Measurements from ENCODE around the gene TRAF3IP1.
A peak's percentile ranks its signal among the peaks of the same experiment; 100 is the strongest.

The TRAF3IP1 gene

GRCh38 chr2:238280083-238280825 is 40.1 kb upstream of the TRAF3IP1 start:
- no peak overlapping the region for H3K9ac ChIP-seq (ENCODE audit: low read length)
- no peak overlapping the region for H3K4me3 ChIP-seq (ENCODE audit: low read depth, low read length)
- H3K27ac ChIP-seq (ENCODE audit: low read depth, low read length), result no peak overlapping the region
- no peaks in the 10 kb centered on the region for H3K27me3 ChIP-seq (ENCODE audit: control insufficient read depth, insufficient read depth, low read length)
- H3K9me3 ChIP-seq (ENCODE audit: control insufficient read depth, insufficient read depth, low read depth, low read length), result no peaks in the 10 kb centered on the region
- H3K4me1 ChIP-seq (ENCODE audit: control insufficient read depth, insufficient read depth, low read length), result peaks cover 6% of the 10 kb centered on the region; the same call in 1 of the 2 replicates
- H3K36me3 ChIP-seq (ENCODE audit: control insufficient read depth, insufficient read depth, low read length), result peaks cover 10% of the 10 kb centered on the region

- no peak overlapping the region for H3K9ac ChIP-seq (ENCODE audit: low read length)
- peaks cover 21% of the 10 kb centered on the region; the same call in 1 of the 2 replicates for H3K4me1 ChIP-seq (ENCODE audit: control insufficient read depth, insufficient read depth, low read length)
- H3K36me3 ChIP-seq (ENCODE audit: control insufficient read depth, insufficient read depth, low read length), result no peaks in the 10 kb centered on the region
- H3K9me3 ChIP-seq (ENCODE audit: control insufficient read depth, insufficient read depth, low read depth, low read length), result no peaks in the 10 kb centered on the region
- H3K27me3 ChIP-seq (ENCODE audit: control insufficient read depth, insufficient read depth, low read length), result no peaks in the 10 kb centered on the region
- H3K4me3 ChIP-seq (ENCODE audit: low read depth, low read length), result no peak overlapping the region
- H3K27ac ChIP-seq (ENCODE audit: low read depth, low read length), result no peak overlapping the region
These were observed 38.4 kb upstream of the TRAF3IP1 start for GRCh38 chr2:238281826-238282480.

GRCh38 chr2:238282861-238283738 is 37.2 kb upstream of the TRAF3IP1 start:
- Histone ChIP-seq H3K27me3 (ENCODE audit: control insufficient read depth, insufficient read depth, low read length) (no peaks in the 10 kb centered on the region), H3K27ac (ENCODE audit: low read depth, low read length) (no peak overlapping the region), H3K9me3 (ENCODE audit: control insufficient read depth, insufficient read depth, low read depth, low read length) (no peaks in the 10 kb centered on the region), H3K9ac (ENCODE audit: low read length) (no peak overlapping the region), H3K4me3 (ENCODE audit: low read depth, low read length) (no peak overlapping the region), H3K36me3 (ENCODE audit: control insufficient read depth, insufficient read depth, low read length) (no peaks in the 10 kb centered on the region), H3K4me1 (ENCODE audit: control insufficient read depth, insufficient read depth, low read length) (peaks cover 21% of the 10 kb centered on the region)

GRCh38 chr2:238284802-238285515 is 35.4 kb upstream of the TRAF3IP1 start:
- Histone ChIP-seq H3K27ac (ENCODE audit: low read depth, low read length) (no peak overlapping the region), H3K27me3 (ENCODE audit: control insufficient read depth, insufficient read depth, low read length) (peaks cover 6% of the 10 kb centered on the region; the same call in 1 of the 2 replicates), H3K9ac (ENCODE audit: low read length) (no peak overlapping the region), H3K4me3 (ENCODE audit: low read depth, low read length) (no peak overlapping the region), H3K36me3 (ENCODE audit: control insufficient read depth, insufficient read depth, low read length) (no peaks in the 10 kb centered on the region), H3K9me3 (ENCODE audit: control insufficient read depth, insufficient read depth, low read depth, low read length) (no peaks in the 10 kb centered on the region), H3K4me1 (ENCODE audit: control insufficient read depth, insufficient read depth, low read length) (peaks cover 29% of the 10 kb centered on the region)

GRCh38 chr2:238285653-238286082 is 34.6 kb upstream of the TRAF3IP1 start:
- 0 out of 2 replicates have a peak overlapping the region, but pooled peaks have one; percentile 17 for H3K27ac ChIP-seq (ENCODE audit: low read depth, low read length)
- H3K27me3 ChIP-seq (ENCODE audit: control insufficient read depth, insufficient read depth, low read length), result peaks cover 6% of the 10 kb centered on the region; the same call in 1 of the 2 replicates
- no peak overlapping the region for H3K4me3 ChIP-seq (ENCODE audit: low read depth, low read length)
- H3K36me3 ChIP-seq (ENCODE audit: control insufficient read depth, insufficient read depth, low read length), result no peaks in the 10 kb centered on the region
- H3K9ac ChIP-seq (ENCODE audit: low read length), result peak overlapping the region; percentile 34
- peaks cover 36% of the 10 kb centered on the region for H3K4me1 ChIP-seq (ENCODE audit: control insufficient read depth, insufficient read depth, low read length)
- H3K9me3 ChIP-seq (ENCODE audit: control insufficient read depth, insufficient read depth, low read depth, low read length), result no peaks in the 10 kb centered on the region

- Histone ChIP-seq H3K9me3 (ENCODE audit: control insufficient read depth, insufficient read depth, low read depth, low read length) (no peaks in the 10 kb centered on the region), H3K9ac (ENCODE audit: low read length) (peak overlapping the region; percentile 34), H3K27ac (ENCODE audit: low read depth, low read length) (0 out of 2 replicates have a peak overlapping the region, but pooled peaks have one; percentile 17), H3K4me3 (ENCODE audit: low read depth, low read length) (no peak overlapping the region), H3K36me3 (ENCODE audit: control insufficient read depth, insufficient read depth, low read length) (no peaks in the 10 kb centered on the region), H3K27me3 (ENCODE audit: control insufficient read depth, insufficient read depth, low read length) (peaks cover 6% of the 10 kb centered on the region; the same call in 1 of the 2 replicates), H3K4me1 (ENCODE audit: control insufficient read depth, insufficient read depth, low read length) (peaks cover 39% of the 10 kb centered on the region)
These were observed 34.2 kb upstream of the TRAF3IP1 start for GRCh38 chr2:238286095-238286494.

GRCh38 chr2:238286551-238286950 is 33.8 kb upstream of the TRAF3IP1 start:
- peaks cover 6% of the 10 kb centered on the region; the same call in 1 of the 2 replicates for H3K27me3 ChIP-seq (ENCODE audit: control insufficient read depth, insufficient read depth, low read length)
- H3K9me3 ChIP-seq (ENCODE audit: control insufficient read depth, insufficient read depth, low read depth, low read length), result no peaks in the 10 kb centered on the region
- no peak overlapping the region for H3K4me3 ChIP-seq (ENCODE audit: low read depth, low read length)
- no peak overlapping the region for H3K9ac ChIP-seq (ENCODE audit: low read length)
- no peaks in the 10 kb centered on the region for H3K36me3 ChIP-seq (ENCODE audit: control insufficient read depth, insufficient read depth, low read length)
- H3K27ac ChIP-seq (ENCODE audit: low read depth, low read length), result no peak overlapping the region
- peaks cover 39% of the 10 kb centered on the region for H3K4me1 ChIP-seq (ENCODE audit: control insufficient read depth, insufficient read depth, low read length)

GRCh38 chr2:238286987-238287736 is 33.2 kb upstream of the TRAF3IP1 start:
- Histone ChIP-seq H3K27me3 (ENCODE audit: control insufficient read depth, insufficient read depth, low read length) (peaks cover 6% of the 10 kb centered on the region; the same call in 1 of the 2 replicates), H3K36me3 (ENCODE audit: control insufficient read depth, insufficient read depth, low read length) (no peaks in the 10 kb centered on the region), H3K27ac (ENCODE audit: low read depth, low read length) (no peak overlapping the region), H3K9ac (ENCODE audit: low read length) (peak overlapping the region; percentile 33), H3K4me3 (ENCODE audit: low read depth, low read length) (peak overlapping the region; percentile 83), H3K9me3 (ENCODE audit: control insufficient read depth, insufficient read depth, low read depth, low read length) (no peaks in the 10 kb centered on the region), H3K4me1 (ENCODE audit: control insufficient read depth, insufficient read depth, low read length) (peaks cover 39% of the 10 kb centered on the region)

- H3K9ac ChIP-seq (ENCODE audit: low read length), result peak within 1 kb of the TSS; percentile 67
- H3K4me1 ChIP-seq (ENCODE audit: control insufficient read depth, insufficient read depth, low read length), result peaks cover 39% of the 10 kb centered on the region
- no peaks in the 10 kb centered on the region for H3K36me3 ChIP-seq (ENCODE audit: control insufficient read depth, insufficient read depth, low read length)
- peak within 1 kb of the TSS; percentile 83 for H3K4me3 ChIP-seq (ENCODE audit: low read depth, low read length)
- no peaks in the 10 kb centered on the region for H3K9me3 ChIP-seq (ENCODE audit: control insufficient read depth, insufficient read depth, low read depth, low read length)
- peaks cover 6% of the 10 kb centered on the region; the same call in 1 of the 2 replicates for H3K27me3 ChIP-seq (ENCODE audit: control insufficient read depth, insufficient read depth, low read length)
- H3K27ac ChIP-seq (ENCODE audit: low read depth, low read length), result no peak within 1 kb of the TSS
These were observed 32.3 kb upstream of the TRAF3IP1 start, which contains the start of gene PER2 for GRCh38 chr2:238287737-238288649. Gene PER2 (minus strand): TSS chr2:238288610. CDS start chr2:238277936, 10,674 bp downstream.

Measured in HUES6 (cell line).